GM21528 (cell line): ENCODE data around the gene COG2.
"Not testable (repeated sequence)": the region's sequence is repeated elsewhere in the genome, so short reads cannot be mapped to it uniquely, and the experiment has no call there.

ENCODE experiments used
- ATAC-seq: cut with Tn5 transposase; IDR thresholded peaks from one replicate; pipeline ENCODE4 v1.9.1; 2021; ENCODE audit warnings: mild to moderate bottlenecking, moderate library complexity; ENCODE audit not compliant: unreplicated experiment, low FRiP score

The COG2 gene, protein sequence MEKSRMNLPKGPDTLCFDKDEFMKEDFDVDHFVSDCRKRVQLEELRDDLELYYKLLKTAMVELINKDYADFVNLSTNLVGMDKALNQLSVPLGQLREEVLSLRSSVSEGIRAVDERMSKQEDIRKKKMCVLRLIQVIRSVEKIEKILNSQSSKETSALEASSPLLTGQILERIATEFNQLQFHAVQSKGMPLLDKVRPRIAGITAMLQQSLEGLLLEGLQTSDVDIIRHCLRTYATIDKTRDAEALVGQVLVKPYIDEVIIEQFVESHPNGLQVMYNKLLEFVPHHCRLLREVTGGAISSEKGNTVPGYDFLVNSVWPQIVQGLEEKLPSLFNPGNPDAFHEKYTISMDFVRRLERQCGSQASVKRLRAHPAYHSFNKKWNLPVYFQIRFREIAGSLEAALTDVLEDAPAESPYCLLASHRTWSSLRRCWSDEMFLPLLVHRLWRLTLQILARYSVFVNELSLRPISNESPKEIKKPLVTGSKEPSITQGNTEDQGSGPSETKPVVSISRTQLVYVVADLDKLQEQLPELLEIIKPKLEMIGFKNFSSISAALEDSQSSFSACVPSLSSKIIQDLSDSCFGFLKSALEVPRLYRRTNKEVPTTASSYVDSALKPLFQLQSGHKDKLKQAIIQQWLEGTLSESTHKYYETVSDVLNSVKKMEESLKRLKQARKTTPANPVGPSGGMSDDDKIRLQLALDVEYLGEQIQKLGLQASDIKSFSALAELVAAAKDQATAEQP

DNA sequence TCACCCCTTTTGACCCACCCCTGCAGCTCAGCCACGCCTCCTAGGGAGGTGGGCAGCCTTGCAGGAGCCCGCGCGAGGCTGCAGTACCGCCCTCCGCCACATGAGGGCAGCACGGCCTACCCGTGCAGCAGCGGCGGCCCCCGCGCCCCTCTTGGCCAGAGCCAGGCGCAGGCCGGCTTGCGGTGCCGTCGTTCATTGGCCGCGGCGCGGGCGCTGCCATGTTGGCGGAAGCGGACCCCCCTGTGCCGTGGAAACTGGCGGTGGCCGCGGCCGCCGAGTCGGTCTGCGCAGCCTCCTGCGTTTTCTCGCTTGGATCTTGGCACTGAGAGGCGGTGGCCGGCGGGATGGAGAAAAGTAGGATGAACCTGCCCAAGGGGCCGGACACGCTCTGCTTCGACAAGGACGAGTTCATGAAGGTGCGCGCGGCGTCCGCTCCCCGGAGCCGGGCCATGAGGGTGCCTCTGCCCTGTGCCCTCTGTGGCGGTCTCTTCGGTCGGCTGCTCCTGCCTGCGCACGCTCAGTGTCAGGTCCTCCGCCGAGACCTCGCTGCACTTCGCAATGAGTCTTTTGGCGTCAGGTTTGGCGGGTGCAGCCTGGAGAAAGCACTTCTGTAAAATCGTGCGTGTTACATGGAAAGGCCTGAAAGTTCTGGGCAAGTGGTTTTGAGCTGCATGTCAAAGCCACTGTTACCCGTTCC, at the start of gene COG2:
TSS of gene COG2 (plus strand) at position 219 of the 697 bp plus-strand sequence. CDS start at position 345, 126 bp downstream.
- ATAC-seq = peak; percentile 96

DNA sequence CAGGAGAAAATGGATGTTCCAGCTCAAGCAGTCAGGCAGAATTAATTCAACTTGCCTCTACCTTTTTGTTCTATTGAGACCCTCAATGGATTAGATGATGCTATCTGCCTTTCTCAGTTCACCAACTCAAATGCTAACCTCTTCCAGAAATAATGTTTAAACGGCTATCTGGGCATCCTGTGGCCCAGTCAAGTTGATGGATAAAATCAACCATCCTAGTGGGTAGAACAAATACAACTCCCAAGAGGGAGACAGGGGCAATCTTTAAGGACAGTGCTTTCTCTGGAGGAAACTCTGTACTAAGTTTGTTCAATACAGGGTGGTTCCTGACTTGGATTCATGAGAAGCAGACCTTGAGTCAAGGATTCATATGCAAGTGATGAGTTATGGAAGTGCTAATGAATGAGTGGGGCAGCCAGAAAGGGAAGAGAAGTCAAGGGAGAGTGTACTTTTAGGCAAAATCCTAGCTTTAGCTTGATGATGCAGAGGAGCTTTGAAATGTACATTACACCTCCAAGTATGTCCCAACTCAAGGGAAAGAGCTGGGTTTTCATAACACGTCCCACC, 49.4 kb upstream of the COG2 start:
- ATAC-seq = no peak

DNA sequence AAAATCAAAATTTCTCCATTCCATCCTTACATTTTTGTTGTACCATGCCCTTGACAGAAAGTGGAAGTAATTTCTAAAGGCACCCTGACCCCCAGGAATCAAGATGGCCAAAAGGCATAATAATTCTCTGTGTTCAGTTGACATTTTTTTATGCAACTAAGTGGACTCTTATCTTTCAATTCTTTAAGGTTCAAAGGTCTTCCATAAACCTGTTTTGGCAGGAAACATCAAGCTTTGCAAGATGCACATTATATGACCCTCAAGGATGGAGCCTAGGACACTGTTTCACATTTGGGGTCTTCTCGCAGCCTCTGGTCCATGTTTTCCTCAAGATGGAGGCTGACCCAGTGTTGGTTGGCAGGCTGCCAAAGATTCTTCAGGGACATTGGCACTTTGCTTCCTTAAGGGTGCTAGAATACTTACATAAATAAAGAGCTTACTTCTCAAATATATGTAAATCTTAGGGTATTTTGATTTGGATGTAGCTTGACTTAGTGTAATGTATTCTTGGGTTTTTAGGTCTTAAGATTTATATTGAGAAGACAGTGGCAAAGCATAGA, 48.0 kb upstream of the COG2 start:
- no peak for ATAC-seq

DNA sequence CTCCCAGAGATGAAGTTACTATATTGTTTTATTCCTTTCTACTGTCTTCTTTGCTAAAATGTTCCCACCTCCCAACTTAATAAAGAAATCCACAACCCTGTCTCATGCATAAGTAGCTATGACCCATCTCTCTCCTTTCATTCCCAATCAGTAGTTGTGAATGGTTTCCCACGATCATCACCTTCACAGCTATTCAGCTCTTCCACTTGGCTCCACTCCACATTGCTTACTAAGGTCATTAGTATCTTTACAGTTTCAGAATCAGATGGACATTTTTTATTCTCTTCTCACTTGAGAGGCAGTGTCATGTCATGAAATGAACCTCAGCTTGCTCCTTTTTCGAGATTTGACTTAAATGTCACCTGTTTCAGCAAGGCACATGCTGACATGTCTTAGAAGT, 47.1 kb upstream of the COG2 start:
- ATAC-seq = no peak

DNA sequence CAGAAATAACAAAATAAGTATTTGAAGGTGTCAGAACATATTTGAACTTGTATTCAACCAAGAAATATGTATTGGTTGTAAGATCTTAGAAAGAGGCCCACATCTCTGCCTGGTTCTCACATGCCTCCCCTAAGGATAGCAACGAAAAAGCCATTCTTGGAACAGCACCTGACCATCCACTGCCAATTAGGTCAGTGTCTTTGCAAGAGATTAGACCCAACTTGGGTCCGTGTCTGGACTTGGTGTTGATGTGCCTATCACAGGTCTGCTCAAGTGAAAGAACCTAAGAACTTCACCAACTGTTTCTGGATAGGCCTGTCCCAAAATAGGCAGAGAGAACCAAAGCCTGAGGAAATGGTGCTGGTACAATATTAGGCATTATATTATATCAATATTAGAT, 46.0 kb upstream of the COG2 start:
- no peak for ATAC-seq

DNA sequence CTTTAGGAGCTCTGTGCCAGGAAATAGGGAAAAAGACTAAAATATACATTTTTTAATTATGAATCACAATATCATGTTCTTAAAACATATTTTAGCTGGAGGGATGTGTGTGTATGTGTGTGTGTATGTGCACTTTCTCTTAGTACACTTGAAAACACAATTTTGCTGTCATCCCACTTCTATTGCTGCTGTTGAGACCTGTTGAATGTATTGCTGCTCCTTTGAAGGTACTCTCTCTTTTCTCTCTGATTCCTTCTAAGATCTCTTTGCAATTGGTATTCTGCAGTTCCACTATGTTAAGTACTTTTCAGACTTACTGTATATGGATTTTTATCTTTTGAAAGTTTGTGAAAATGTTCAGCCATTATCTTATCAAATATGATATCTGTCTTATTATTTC, 43.5 kb upstream of the COG2 start:
- no peak for ATAC-seq

DNA sequence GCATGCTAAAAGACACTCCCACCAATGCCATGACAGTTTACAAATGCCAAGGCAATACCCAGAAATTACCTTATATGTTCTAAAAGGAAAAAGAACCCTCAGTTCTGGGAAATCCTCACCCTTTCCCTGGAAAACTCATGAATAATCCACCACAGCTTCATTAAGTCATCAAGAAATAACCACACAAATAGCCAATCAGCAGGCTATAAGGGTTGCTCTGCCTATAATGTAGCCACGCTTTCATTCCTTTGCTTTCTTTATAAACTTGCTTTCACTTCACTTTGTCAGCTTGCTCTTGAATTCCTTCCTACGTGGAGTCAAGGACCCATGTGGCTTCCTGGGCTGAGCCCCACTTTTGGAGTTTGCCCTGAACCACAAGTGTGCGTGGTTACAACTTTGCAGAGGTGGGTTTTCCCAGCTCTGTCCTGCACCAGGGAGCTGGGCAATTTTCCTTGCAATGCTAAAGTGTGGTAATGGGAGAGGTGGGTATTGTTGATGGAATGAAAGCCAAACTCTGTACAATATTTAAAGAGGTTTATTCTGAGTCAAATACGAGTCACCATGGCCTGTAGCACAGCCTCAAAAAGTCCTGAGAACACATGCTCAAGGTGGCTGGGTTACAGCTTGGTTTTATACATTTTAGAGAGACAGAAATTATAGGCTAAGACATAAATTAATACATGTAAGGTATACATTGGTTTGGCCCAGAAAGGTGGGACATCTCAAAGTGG, 42.2 kb upstream of the COG2 start:
- no peak for ATAC-seq

DNA sequence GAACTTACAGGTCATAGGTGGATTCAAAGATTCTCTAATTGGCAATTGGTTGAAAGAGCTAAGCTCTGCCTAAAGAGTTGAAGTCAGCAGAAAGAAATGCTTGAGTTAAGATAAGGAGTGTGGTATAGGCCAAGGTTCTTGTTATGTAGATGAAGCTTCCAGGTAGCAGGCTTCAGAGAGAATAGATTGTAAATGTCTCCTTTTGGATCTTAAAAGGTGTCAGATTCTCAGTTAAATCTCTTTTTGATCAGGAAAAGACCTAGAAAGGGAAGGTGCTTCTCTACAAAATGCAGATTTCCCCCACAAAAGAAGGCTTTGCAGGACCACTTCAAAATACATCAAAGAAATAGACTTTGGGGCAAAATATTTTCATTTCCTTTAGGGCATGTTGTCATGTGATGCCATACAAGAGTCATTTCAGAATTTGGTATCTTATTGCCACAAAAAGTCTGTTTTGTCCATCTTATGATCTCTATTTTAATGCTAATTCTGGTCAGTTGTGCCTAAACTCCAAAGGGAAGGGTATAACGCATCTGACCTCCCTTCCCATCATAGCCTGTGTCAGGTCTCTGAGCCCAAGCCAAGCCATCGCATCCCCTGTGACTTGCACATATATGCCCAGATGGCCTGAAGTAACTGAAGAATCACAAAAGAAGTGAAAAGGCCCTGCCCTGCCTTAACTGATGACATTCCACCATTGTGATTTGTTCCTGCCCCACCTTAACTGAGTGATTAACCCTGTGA, 41.5 kb upstream of the COG2 start:
- not testable (repeated sequence) for ATAC-seq

DNA sequence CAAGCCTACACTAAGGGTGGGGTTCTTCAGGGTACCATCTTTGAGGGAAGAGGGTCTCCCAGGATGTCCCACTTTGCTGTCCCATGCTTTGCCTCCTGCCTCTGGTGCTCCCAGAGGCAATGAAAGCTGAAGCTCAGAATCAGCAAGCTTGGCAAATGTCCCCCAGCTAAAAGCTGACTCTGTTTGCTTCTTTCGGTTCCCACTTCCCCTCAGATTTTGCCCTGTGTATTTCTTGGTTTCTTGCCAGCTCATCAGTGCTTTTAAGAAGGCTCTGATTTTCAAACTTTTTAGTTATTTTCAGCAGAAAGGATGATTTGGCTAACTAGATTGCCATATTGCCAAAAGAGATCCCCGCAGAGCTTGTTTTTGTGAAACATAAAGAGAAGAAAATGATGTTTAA, 33.1 kb upstream of the COG2 start:
- ATAC-seq = no peak

DNA sequence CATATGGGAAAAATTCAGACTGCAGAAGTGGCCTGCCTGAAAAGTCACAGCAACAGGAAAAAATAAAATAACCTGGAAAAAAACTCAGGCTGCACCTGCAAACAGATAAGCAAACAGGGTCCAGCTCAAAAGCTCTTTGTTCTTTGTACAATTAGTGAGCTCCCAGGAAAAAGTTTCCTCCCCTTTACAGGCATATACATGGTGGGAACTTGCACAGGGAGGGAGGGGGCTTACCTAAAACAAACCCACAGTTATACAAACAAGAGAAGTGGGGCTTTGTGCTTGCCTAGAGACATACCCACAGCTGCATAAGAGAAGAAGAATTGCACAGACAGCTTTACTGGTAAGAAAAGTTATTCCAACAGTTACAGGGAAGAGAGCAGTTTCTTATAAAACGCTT, 31.7 kb upstream of the COG2 start:
- no peak for ATAC-seq

DNA sequence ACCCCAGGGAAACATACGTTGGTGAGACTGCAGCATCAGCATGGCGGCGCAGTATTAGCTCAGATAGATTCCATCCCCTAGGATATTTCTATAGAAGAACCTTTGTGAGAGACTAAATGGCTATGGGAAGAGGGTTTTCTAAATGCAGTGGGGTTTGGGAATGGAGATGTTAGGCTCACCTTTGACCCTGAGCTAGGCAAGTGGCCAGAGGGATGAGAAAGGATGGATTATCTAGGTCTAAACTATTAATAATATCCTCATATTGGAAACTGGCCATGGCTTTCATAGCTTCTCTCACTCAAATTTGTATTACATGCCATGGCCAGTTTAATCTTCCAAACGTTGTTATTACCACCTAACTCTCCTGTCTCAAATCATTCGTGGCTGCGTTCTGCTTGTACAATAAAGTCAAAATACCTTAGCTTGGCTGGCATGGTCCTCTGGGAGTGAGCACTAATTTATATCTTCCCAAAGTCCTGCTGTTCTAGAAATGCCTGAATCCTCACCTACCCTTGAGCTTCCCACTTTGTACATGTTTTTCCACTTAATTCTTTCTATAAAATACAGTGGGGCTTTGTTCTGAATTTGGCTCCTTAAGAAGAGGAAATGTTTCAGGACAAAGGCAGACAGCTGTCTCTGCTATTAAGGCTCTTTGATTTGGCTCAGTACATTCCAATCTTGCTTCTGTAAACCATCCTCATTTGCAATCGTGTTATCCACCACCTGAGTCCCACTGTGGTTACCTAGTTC, 31.0 kb upstream of the COG2 start:
- no peak for ATAC-seq

DNA sequence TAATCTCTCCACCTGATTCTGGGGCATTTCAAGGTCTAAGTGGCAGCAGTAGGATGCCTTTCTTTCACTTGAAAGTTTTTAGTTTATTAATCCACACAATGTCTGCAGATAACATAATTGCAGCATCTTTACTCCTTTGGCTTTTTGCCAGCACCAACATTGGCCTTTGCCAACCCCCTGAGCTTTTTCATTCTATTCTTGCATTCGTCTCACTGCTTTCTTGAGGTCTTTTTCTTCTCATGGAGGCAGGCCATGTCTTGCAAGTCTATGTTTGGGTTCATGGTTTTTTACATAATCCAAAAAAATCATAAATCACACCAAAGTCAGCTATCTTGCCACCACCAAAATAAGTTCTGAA, 30.4 kb upstream of the COG2 start:
- no peak for ATAC-seq

DNA sequence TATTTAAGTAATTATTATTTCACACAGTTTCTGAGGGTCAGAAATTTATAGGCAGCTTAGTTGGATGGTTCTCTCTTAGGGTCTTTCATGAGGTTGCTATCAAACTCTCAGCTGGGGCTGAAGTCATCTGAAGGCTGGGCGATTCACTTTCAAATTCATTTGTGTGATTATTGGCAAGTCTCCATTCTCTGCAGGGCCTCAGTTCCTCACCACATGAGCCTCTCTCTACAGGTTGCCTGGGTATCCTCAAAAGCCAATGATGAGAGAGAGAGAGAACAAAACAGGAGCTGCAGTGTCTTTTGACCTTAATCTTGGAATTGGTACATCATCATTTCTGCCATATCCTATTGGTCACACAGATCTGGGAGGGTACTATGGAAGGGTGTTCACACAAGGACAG, 29.6 kb upstream of the COG2 start:
- no peak for ATAC-seq

DNA sequence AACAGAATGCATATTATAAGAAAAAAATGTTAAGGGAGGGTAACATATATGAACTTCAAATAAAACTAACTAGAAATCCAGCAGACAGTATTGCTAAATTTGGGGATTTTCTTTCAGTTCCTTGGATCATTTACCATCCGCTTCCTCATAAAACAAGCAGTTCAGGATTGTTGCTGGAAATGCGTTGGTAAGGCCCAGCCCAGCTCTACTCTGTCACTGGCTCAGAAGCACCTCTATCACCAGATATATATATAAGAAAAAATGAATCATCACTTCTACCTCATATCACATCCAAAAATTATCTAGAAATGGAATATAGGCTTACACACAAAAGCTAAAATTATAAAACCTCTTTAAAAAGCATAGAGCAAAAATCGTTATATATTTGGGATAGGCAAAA, 28.2 kb upstream of the COG2 start:
- ATAC-seq = no peak

DNA sequence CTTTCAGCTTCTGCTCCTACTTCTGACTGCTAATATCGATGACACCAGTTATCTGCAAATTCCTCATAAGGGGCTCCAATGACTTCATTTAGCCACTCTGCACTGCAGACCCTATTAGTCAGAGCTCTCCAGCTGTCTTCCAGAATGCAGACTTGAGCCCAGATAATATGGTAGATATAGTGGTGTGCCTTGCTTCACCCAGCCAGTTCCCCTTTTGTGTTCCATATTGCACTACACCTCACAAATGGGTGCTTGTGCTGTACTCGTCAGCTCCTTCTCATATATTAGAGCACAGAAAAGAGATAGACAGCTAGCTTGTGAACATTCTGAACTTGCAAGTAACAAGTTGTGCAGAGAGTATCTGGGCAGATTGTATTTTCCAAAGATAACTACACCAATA, 23.7 kb upstream of the COG2 start:
- no peak for ATAC-seq

DNA sequence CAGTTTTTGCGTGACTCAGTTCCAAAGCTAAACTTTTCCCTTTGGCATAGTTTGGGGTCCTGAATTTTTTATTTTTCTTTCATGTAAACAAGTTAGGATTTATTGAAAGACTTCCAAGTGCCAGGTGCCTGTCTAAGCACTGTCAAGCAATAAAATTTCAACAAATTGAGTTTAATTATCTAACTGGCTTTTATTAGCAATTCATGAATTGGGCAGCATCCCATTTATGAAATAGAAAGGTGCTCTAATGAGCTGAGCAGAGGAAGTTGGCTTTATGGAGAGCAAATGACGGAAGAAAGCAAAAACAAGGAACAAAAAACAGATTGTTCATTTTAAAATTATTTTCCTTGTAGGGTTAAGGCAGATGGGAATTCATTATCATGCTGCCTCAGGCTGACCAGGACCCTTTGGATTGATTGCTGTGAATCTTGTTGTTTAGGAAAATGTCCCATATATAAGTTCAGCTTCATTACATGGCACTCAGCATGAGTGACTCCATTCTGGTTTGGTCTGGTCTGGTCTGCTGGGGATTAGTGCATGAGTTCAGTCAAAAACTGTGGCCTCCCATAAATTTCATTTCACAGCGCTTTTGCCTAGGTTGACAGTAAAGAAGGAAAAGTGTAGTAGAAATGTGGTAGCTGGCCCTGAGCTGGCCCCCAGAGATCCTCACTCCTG, 21.5 kb upstream of the COG2 start:
- ATAC-seq = no peak

DNA sequence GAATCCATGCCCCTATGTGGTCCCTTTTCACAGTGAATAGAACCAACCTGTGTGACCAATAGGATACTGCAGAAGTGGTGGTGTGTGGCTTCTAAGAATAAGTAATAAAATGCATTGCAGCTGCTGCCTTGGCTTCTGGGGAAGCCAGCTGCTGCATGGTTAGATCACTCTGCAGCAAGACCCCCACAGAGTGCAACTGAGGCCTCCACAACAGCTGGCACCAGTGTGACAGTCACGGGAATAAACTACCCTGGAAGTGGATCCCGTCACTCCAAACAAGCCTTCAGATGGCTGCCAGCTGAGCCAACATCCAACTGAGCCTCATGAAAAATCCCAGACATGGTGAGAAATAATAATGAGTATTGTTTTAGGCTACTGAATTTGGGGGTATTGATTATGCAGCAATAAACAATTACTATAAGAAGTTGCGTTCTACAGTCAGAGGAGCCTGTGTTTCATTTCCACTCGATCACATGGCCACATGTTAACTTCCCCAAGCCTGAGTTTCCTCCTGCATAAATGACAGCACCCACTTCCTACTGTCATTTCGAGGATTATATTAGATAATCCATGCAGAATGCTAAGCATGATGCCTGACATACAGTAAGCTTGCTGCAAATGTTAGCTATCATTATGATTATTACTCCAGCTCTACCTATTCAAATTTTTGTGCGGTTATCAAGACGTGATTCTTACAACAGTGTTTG, 20.8 kb upstream of the COG2 start:
- no peak for ATAC-seq

DNA sequence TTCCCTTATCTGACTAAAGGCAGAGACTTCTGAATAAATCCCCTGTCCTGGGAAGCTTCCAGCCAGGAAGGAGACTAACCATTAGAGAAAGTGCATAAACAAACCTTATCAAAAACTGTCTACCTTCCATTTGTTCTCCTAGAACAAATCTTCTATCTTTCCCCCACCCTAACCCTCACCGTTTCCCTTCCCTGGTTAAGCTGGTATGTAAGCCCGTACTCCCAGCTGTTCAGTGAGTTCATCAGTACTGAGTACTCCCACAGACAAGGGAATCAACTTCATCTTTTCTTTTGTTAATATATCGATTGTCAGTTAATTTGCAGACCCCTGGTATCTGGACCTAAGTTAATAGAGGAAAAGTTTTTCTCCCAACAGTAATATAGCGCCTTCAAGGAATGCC, 20.1 kb upstream of the COG2 start:
- no peak for ATAC-seq
